Stimulated activated naive CD4-positive, alpha-beta T cell treated with Interleukin-2 at 50 U/mL for 16 hours (primary cell): ENCODE results near the gene LRRC74B.
"Not testable (repeated sequence)": the region's sequence is repeated elsewhere in the genome, so short reads cannot be mapped to it uniquely, and the experiment has no call there.

Experiments
- DNase-seq: peaks from one replicate; lab custom pipeline; 2025; lab: John Stamatoyannopoulos, UW

The LRRC74B gene

DNA sequence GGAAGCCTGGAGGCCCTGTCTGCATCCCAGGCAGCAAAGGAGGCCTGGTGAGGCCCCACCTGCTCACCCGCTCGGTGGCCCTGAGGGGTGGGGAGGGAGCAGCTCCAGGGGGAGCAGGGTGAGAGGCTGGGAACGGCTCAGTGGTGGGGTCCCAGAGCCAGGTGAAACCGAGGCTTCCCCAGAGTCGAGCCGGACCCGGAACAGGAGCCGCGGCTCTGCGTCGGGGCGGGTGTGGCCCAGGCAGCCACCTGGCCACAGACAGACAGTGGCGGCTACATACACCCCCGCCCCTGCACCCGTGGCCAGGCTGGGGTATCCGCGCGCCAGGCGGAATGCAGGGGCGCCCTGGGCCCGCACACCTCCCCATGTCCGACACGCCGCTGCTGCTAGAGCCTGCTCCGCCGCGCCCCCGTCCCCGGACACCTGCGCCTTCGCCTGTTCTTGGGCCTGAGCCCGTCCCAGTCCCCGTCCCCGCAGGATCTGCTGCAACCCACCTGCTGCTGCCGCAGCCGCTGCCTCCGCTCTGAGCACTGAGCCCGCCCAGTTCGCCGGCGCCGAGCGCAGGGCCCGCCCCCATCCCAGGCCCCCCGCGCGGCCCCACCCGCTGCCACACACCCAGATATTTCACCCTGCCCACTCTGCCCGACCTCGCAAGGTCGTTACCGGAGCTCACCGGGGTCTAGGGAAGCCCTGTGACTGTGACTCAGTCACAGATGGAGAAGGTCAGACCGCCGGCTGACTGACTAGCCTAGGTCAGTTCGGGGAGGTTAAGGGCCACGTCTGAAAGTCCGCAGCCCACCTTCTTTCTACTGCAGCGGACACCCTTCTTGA, 13.5 kb upstream of the LRRC74B start, which contains the start of gene SLC7A4:
Gene SLC7A4, minus strand, starts transcription at position 525 of the 831 bp plus-strand sequence. CDS start 749 bp downstream, outside the sequence.
- DNase-seq = no peak

DNA sequence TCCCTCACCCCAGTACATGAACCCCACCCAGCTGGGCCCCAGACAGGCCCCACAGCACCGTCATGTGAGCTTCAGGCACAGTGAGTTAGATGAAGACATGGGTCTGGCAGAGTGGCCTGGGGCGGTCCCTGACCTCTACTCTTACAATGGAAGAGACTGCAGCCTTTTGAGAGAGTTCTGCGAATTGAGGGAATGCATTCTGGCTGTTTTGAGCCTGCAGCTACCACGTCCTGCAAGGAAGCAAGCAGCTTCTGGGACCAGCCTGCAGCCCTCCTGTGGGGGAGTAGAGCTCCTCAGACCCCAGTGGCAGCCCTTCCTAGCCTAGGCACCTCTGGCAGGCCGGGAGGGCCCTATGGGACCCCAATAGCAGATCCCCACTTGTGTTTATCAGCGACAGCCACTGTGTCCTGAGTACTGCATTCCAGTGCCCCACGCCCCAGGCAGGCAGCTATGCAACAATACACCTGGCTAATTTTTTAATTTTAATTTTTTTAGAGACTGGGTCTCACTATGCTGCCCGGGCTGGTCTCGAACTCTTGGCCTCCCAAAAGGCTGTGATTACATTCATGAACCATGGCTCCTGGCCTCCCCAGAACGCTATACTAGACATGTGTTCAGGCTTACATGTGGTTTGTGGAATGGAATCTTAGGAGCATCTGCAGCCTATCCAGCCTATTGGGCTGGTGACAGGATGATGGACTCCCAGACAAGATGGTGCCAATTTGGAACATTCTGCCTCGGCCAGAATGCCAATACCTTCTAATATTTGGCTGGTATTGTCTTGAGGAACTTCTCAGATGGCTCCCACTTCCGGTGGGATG, 12.7 kb upstream of the LRRC74B start:
- DNase-seq = no peak

DNA sequence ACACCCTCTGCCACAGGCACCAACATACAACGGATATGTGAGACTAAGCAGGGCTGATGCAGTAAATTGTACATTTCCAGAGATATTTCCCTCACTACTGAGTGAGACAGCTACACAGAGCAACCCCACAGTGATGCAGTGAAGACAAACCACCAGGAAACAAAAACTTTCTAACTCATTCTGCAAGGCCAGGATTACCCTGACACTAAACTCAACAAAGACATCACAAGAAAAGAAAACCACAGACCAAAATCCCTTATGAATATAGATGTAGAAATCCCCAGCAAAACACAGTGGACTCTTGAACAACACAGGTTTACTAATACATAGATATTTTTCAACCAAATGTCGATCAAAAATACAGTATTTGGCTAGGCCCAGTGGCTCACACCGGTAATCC, 11.9 kb upstream of the LRRC74B start:
- DNase-seq = no peak

DNA sequence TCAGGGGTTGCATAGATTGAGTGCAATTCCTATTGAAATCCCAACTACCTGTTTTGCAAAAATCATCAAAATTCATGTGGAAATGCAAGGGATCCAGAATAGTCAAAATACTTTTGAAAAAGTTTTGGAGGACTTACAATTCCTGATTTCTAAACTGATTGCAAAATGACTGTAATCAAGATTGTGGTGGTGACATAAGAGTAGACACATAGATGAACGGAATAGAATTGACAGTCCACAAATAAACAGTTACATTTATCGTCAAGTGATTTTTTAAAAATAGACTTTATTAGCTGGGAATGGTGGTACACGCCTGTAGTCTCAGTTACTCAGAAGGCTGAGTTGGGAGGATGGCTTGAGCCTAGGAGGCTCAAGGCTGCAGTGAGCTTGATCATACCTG, 10.8 kb upstream of the LRRC74B start:
- no peak for DNase-seq

DNA sequence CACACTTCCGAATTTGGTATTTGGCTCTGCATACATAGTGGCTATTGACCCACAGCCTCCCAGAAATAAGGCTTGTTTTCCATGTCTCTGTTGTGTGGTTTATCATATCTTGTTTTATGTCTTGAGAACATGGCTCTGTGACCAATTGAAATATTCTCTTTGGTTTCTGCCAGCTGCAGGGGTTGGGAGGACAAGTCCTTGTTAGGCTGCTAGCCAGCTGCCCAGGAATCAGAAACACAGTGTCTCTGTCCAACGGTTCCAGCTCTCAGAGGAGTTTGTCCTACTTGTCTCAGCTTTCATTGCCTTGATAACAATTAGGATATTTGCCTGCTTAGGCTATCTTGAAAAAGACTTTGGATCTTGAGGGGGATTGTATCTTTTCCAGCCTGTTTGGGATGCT, 7.3 kb upstream of the LRRC74B start:
- no peak for DNase-seq

DNA sequence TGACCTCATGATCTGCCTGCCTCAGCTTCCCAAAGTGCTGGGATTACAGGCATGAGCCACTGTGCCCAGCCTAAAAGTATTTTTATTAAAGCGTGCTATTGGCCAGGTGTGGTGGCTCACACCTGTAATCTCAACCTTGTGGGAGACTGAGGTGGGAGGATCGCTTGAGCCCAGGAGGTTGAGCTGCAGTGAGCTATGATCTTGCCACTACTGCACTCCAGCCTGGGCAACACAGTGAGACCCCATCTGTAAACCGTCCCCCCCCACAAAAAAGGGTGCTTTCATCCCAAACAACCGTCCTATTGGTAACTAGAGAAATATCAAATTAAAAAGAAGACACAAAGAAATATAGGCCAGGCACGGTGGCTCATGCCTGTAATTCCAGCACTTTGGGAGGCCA, 6.6 kb upstream of the LRRC74B start:
- DNase-seq = not testable (repeated sequence)

DNA sequence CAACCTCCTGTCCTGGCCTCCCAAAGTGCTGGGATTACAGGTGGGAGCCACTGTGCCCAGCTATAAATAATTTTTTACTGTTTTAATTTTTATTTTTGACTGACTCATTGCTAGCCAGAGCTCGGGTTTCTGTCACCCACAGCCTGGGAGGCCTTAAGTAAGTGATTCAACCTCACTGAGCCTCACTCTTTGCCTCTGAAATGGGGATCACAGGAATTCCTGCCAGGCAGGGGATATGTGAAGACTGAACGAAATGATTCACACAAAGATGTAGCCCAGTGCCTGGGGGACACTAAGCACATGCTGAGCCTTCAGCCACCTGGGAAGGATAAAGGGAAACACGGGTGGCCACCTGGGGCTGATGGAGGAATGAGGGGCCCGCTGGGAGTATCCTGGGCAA, 3.8 kb upstream of the LRRC74B start:
- DNase-seq = no peak

DNA sequence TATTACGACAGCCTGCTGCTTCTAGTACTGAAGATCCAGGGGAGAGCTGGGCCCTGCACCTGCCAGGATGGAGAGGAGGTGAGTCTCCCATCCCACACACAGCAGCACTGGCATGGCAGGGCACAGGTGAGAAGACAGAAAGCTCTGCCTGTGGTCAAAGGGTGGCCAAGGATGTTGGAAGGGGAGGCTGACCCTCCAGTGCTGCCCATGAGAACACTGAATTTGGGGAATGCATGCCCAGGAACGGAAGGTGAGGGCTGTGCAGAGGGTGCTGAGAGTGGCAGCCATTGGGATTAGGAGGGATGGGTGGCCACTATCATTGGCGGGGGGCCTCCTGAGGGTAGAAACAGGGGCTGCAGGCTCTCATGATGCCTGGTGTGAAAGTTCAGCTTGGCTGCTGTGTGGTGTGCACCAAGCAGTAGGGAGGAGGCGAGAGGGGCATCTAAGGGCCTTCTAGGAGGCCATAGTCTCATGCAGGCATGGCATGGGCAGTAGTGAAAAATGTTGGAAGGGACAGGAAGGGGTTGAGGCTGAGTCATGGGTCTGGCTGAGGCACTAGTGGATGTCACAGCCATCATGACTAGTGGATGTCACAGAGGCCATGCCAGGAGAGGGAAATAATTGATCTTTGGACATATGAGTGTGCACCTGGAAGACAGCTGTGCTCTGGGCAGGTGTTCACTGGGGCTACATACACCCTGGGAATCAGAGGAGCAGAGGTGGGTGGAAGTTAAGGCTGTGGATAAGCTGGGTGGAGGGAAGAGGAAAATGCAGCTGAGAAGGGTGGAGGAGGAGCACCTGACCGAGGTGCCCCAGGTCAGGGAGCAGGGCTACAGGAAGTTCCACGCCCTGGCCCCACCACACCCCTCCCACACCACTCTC, 2.5 kb upstream of the LRRC74B start:
- no peak for DNase-seq

DNA sequence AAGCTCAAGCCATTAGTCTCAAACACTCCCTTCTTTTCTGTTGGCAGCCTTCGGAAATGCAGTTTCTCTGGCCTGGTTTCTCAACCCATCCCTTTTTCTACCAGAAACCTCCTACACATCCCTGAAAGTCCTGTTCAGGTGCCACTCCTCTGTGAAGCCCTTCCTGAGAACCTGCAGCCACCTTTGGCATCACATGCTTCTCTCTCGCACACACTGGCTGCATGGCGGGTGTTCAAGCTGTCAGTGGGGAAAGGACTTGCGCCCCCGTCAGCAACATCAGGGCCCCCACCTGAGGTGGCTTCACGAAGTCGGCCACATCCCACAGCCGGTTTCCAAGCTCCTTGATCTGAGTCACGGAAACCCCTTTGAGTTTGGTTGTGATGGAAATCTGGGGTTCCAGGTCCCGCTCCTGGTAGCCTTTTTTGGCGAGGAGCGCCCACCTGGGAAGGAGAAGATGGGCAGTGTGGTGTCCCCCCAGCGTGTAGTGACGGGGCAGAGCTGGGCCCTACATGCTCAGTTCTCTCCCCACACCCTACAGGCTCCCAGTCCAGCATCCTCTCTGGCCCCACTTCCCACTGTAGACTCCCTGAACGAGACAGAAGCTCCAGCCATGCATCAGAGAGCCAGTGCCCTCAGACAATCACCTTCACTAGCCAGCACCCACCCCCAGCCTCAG, 1.7 kb upstream of the LRRC74B start:
- DNase-seq = no peak

DNA sequence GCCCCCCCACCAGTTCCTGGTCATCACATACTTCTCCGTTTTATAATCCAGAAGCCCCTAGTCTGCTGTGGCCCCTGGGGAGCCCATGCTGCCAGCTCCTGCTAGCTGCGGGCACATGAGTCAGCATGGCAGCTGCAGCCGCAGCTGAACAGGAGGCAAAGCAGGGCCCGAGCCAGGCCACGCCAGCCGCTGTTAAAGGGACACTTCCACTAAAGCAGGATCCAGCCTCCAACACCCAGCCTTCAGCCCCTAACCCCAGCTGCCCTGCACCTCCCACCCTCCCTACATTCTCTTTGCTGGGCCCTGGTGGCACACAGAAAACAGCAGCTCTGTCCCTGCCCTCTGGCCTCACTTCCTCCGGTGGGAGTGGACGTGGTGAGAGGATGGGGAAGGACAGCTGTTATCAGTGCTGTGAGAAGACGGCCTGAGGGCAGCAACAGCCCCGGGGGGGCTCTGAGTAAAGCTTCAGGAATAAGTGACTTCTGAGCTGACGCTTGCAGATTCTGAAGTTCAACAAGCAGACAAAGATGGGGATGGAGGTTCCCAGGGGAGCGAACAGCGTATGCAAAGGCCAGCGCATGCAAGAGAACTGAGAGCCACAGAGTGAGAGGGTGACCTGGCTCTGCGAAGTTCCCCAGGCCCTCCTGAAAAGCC, 688 bp upstream of the LRRC74B start:
- no peak for DNase-seq

DNA sequence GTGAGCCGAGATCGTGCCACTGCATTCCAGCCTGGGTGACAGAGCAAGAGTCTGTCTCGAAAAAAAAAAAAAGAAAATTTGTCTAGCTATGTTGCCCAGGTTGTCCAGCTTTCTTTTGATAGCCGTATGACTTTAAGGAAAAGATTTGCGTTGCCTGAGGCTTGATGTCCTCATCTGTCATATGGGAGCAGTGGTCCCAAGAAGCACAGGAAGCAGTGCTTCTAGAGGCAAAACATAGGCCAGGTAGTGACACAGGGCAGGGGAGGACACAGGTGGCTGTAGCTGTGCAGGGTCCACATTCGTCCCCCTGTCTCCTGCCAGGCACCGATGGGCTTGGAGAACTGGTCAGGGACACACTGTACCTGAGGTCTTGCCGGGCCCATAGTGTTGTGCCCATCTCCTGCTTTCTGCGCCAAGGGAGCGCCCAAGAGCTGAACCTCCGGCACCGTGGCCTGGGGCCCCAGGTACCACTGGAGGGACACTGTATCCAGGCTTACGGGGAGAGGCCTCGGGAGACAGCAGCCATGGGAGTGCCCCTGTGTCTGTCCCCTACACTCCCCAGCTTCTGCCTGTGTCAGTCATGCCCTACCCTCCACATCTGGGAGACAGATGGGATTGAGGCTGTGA, 1.4 kb downstream of the LRRC74B start:
- no peak for DNase-seq

DNA sequence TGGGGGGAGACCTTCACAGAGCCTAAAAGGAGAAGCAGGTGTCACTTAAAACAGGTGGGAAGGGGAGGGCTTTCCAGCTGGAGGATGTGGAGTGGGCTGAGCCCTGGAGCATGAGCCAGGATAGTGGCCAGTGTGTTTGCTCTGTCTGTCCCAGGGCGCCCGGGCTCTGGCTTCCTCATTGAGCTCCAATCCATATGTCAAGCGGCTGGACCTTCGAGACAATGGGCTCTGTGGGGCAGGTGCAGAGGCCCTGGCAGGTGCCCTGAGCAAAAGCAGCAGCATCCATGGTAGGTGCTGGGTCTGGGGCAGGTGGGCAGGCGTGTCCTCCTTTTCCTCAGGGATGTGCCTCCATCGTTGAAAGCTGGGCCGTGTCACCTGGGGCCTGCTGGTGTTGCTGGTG, 2.0 kb downstream of the LRRC74B start:
- no peak for DNase-seq

DNA sequence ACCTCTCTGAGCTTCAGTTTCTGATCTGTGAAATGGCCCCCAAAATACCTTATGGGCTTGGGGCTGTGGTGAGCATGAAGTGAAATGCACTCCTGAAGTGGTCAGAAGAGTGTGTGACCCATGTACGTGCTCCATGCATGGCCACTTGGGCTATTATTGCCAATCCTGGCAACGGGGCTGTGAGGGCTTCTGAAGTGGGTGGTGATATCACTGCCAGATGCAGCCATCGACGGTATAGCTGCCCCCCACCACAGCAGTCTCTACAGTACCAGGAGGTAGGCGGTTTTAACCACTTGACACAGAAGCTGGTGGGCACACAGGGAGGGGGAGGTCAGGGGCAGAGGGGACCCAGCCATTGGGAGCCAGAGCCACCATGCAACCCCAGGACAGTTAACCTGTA, 2.7 kb downstream of the LRRC74B start:
- not testable (repeated sequence) for DNase-seq

DNA sequence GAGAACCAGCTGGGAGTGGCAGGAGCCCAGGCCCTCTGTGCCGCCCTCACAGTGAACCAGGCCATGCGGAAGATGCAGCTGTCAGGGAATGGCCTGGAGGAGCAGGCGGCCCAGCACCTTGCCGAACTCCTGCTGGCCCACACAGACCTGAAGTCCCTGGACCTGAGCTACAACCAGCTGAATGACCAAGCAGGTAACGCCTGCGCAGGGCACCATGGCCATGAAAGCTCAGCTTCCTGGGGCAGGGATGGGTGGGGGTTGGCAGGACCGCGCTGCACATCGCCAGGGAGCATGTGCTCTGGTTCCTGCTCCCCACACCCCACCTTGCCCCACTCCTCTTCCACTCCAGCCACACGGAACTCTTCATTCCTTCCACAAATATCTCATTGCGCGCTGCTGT, 3.2 kb downstream of the LRRC74B start:
- DNase-seq = not testable (repeated sequence)

DNA sequence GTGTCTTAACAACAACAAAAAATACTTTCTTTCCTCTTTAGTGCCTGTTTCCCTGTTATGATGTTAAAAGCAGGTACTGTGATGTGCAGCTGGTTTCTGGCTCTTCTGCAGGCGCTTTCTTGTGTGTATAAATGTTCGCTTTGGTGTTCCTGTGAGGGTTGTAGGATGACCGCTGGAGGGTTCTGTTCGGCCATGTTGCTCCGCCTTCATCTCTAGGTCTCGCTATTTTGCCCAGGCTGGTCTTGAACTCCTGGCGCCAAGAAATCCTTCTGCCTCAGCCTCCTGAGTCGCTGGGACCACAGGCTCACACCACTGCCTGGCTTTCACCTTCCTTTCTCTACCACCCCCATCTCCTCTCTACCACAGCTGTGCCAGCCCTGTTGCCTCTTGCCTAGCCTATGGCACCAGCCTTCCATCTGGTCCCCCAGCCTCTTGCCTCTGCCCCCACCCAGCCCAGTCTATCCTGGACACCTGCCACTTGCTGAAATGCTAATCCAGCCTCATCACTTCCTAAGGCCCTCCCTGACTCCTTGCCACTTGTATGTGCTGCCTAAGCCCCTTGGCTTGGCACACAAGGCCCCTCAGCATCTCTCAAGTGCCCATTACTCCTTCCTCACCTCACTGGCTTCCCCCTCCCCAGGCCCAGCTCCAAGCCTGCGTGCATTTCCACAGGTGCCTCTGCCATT, 5.5 kb downstream of the LRRC74B start:
- DNase-seq = no peak

DNA sequence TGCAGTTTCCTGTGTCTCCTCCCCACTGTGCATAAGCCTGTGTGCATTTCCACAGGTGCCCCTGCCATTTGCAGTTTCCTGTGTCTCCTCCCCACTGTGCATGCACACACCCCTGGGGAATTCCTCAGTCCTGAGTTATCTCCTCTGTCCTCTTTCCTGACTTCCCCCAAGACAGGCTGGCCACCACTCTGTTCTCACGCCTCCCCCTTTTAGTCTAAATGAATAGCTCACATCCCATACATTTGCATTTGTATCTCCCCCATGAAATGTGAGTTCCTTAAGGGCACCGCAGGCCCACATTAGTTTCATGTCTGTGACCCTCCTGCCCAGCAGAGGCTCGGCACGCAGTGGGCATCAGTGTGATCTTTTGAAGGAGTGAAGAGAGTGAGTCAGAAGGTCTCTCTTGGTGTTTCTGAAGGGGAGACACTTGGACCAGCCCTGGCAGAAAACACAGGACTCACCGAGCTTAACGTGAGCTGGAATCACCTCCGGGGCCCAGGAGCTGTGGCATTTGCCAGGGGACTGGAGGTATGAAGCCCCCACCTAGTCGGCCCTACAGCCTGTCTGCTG, 6.2 kb downstream of the LRRC74B start:
- DNase-seq = no peak

DNA sequence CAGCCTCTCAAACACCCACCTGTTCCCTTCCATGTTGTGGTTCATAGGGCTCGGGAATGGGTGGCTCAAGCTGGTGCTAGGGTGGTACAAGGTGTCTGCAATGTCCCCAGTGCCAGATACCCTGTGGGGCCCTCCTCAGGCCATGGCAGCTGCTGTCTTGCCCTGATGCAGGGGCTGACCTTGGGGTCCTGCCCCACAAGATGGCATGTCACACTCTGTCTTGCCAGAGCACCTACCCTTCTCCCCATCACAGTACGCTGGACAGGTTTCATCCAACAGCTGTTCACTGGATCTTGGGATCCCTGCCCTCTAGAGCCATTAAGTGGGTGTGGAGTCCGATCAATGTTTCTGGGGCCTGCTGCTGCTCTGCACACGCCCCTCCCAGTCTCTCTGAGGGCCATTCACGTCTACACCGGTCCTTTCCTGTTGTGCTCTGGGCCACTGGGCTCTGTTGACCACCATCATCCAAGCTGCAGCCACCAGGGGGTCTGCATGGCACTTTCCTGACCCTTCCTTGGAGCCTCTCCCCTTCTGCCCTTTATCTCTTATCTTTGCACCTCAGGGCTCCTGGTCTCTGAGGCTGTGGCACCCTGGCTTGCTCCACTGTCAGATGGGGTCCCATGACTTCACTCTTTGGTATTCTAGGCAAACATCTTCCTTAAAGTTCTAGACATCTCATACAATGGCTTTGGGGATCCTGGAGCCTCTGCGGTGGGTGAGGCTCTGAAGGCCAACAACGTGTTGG, 7.1 kb downstream of the LRRC74B start:
- DNase-seq = no peak

DNA sequence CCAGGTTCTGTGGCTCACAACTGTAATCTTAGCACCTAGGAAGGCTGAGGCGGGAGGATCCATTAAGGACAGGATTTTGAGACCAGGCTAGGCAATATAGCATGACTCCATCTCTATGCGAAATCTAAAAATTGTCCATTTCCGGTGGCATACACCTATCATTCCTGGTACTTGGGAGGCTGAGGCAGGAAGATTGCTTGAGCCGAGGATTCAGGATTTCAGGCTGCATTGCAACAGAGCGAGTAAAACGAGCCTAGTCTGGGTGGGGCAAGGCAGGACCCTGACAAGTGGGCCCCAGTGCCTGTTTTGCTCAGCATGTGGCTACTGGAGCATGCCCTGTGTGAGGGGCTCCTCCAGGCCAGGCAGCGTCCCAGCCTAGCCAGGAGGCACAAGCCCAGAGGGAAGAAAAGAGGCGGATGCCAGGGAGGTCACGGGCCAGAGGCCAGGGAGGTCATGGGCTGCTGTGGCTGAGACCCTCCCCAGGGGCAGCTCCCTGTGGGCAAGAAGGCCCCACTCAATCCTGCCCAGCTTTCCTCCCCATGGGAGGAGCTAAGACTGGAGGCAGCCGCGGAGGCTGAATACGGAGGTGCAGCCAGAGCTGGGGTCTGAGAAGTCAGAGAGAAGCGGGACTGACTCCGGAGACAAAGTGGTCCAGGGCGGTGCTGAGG, 8.4 kb downstream of the LRRC74B start:
- DNase-seq = no peak
